Effector CD4-positive, alpha-beta T cell (primary cell): ENCODE data around the gene PDK1.
"Not testable (repeated sequence)": the region's sequence is repeated elsewhere in the genome, so short reads cannot be mapped to it uniquely, and the experiment has no call there.

Experiments
- DNase-seq: peaks from one replicate; pipeline ENCODE4 v3.0.0-alpha.2; 2020

The PDK1 gene

GRCh38 chr2:172552547-172553291 is 3.2 kb upstream of the PDK1 start:
- DNase-seq: no peak

DNA sequence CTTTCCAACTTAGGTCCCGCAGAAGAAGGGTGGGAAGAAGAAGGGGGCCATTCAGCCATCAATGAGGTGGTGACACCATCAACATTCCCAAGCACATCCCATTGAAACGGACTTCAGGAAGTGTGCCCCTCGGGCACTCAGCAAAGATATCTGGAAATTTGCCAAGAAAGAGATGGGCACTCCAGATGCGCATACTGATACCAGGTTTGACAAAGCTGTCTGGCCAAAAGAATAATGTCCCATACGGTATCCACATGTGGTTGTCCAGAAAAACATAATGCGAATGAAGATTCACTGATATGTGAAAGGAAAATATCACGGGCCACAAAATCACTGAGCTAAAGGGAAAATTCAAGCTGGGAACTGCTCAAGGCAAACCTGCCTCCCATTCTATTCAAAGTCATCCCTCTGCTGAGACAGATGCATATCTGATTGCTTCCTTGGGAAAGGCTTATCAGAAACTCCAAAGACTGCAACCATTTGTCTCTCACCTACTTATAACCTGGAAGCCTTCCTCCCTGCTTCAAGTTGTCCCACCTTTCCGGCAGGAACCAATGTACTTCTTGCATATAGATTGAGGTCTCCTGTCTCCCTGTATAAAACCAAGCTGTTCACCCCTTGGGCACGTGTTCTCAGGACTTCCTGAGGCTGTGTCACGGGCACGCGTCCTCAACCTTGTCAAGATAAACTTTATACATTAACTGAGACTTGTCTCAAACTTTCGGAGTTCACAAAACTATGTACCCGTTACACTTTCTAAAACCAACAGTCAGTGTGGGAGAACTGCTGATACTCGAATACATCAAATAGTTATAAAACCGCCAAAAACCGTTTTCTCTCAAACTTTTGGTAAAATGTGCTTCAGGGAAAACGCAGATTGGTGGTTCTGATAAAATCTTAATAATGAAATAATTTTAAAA is 1.3 kb upstream of the PDK1 start:
- no peak for DNase-seq

- DNase-seq: no peak
These were observed 693 bp upstream of the PDK1 start for GRCh38 chr2:172555272-172555521.

DNA sequence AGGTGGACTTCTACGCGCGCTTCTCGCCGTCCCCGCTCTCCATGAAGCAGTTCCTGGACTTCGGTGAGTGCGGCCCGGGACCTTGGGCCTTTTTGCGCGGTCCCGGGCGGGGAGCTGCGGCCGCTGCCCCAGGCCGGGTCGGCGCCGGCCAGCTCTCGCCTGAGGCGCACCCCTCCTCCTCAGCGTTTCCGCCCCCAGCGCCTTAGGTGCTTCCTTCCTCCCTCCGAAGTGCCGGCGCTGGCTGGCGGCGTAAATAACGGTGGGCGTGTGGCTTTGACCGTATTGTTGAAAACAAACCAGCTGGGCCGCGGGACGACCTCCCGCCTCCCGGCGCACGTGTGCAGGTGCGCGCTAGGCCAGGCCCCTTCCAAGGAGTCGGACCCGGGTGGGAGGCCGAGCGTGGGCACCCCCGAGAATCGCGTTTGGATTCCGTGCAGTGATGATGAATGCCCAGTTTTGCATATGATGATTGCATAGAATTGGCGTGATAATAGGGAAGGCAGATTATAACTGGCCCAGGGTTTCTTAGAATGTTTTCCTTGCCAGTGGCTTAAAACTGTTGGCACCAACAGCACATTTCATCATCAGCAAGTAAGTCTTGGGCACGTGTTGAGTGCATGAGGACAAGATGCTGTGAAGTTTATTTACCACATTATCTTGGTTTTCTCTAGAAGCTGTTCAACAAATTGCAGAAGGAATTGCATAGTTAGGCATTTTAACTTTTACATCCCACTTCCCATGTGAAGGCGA is 569 bp downstream of the PDK1 start:
- DNase-seq: peak; percentile 40

DNA sequence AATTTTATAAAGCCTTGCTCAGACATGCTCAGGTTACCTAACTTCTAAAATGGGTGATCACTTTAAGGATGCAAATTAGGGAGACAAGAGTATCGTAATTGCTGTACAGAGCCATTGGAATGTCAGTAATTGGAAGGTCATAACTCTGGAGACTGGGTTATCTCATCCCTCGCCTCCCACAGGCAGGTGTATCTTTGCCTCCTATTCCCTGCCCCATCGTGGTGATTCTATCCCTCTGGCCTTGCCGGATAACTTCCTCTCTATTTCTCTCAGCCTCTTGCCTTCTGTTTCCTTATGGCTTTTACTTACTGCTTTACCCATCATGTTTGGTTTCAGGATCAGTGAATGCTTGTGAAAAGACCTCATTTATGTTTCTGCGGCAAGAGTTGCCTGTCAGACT is 2.5 kb downstream of the PDK1 start:
- no peak for DNase-seq

GRCh38 chr2:172560721-172561120 is 4.8 kb downstream of the PDK1 start:
- DNase-seq: no peak

GRCh38 chr2:172561270-172561669 is 5.4 kb downstream of the PDK1 start:
- no peak for DNase-seq

DNA sequence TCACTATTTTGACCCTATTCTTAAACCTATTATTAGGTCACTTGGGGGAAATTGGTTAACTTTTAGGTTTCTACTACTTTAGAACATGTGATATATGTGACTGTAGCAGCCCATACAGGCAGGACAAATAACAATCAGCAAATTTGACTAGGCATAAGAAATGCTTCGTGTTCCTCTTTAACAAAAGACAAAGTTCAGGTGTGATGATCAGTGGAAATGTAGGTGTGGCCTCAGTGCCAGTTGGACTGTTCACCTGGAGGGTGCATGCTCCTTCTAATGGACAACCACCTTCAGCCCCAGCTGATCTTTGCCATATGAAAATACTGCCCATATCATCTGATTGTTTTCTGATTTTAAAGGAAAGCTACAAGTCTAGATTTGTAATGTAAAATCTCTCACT is 6.4 kb downstream of the PDK1 start:
- DNase-seq: no peak

GRCh38 chr2:172564376-172564775 is 8.5 kb downstream of the PDK1 start:
- DNase-seq: no peak

DNA sequence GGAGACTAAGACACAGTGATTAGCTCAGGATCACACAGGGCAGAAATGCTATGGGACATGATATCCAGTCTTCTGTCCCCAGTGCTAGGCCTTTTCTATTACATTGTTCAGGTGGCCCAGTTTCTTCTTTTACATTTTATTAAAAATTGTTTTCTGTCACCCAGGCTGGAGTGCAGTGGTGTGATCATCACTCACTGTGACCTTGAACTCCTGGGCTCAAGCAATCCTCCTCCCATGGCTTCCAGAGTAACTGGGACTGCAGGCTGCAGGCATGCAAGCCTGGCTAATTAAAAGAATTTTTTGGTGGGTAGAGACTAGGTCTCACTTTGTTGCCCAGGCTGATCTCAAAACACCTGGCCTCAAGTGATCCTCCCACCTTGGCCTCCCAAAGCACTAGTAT is 15.4 kb downstream of the PDK1 start:
- DNase-seq: no peak

- no peak for DNase-seq
These were observed 17.1 kb downstream of the PDK1 start for GRCh38 chr2:172572981-172573380.

GRCh38 chr2:172574965-172575364 is 19.1 kb downstream of the PDK1 start:
- DNase-seq: no peak

DNA sequence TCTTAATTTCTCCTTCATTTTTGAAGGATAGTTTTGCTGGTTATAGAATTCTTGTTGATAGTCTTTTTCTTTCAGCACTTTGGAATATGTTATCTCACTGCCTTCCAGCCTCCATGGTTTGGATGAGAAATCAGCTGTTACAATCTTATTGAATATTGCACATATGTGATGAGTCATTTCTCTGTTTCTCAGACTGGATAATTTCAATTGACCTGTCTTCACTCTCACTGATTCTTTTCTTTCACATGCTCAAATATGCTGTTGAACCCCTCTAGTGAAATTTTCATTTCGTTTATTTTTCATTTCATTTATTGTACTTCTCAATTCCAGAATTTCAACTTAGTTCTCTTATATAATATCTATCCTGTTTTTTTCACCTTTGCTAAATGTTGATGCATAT is 22.2 kb downstream of the PDK1 start:
- no peak for DNase-seq

DNA sequence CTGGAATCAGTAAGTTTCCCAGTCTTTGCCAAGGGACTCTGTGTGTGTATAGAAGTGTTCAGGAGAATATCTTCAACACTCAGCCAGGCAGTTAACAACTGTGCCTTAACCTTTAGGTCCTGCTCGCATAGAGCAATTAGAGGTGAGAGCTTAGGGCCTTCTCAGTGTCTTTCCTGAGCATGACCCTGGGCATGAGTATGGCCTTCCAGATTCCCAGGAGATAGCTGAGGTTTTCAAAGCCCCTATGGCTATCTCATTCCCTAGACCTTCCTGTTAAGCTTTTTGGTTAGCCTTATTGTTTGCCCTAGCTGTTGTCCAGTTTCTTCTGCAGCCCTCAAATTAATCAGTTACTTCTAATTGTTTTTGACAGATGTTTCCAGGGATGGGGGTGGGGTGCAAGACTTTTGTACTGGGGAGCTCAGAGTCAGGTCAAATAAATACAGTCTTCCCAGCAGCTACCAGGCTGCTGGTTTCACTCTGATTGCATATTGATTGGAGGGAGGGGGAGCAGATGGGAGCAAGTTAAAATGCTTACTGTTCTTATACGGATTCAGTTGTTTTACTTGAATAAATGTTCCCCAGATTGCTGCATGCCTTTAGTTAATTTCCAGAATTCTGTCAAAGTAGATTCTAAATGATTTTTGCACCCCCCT is 23.1 kb downstream of the PDK1 start:
- no peak for DNase-seq

DNA sequence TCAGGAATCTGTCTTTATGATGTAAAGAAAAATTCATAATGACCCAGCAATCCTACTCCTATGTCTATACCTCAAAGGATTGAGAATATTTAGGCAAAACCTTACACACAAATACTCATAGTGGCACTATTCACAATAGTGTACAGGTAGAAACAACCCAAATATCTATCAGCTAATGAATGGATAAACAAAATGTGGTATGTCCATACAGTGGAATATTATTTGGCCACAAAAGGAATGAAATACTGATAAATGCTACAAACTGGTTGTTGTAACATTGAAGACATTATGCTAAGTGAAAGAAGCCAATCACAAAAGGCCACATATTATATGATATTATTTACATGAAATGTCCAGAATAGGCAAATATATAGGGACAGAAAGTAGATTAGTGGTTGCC is 24.7 kb downstream of the PDK1 start:
- no peak for DNase-seq

- no peak for DNase-seq
These were observed 26.8 kb downstream of the PDK1 start for GRCh38 chr2:172582656-172583055.

GRCh38 chr2:172586245-172586891 is 30.5 kb downstream of the PDK1 start:
- DNase-seq: no peak

DNA sequence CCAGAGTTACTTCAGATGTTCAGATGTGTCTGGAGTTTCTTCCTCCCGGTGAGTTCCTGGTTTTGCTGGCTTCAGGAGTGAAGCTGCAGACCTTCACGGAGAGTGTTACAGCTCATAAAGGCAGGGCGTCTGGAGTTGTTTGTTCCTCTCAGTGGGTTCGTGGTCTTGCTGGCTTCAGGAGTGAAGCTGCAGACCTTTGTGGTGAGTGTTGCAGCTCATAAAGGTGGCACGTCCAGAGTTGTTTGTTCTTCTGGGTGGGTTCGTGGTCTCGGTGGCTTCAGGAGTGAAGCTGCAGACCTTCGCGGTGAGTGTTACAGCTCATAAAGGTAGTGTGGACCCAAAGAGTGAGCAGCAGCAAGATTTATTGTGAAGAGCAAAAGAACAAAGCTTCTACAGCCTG is 31.3 kb downstream of the PDK1 start:
- not testable (repeated sequence) for DNase-seq

GRCh38 chr2:172588931-172589330 is 33.0 kb downstream of the PDK1 start:
- DNase-seq: no peak

DNA sequence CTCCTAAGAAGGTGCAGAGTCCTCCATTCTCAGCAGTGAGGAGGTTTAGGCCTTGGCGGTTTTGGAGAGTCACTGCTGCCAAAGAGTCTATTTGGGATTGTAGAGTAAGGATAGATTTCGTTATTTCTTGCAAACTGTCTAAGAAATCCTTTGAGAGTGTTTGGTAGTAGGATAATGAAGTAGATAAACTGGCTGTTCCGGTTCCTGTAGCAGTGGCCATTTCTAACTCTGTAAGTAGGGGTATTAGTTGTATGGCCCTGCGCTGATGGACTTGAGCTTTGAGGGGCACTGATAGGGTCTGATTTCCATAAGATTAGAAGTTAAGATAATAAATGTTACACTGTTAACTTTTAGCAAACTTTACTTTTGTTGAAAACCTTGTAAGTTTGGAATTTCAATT is 35.5 kb downstream of the PDK1 start:
- not testable (repeated sequence) for DNase-seq

DNA sequence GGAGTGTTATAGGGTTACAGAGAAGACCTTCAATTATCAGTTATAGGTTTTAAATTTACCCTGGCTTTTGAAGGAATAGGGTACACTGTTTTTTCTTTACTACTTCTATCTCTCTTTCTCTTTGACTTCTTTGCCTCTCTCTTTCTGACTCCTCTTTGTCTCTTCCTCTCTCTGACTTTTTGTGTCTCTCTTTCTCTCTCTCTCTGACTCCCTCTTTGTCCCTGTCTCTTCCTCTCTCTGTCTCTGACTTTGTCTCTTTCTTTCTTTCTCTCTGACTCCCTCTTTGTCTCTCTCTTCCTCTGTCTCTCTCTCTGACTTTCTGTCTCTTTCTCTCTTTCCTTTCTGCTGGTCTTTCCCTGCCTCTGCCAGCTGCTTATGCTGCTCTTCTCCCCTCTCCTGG is 36.3 kb downstream of the PDK1 start:
- DNase-seq: not testable (repeated sequence)

DNA sequence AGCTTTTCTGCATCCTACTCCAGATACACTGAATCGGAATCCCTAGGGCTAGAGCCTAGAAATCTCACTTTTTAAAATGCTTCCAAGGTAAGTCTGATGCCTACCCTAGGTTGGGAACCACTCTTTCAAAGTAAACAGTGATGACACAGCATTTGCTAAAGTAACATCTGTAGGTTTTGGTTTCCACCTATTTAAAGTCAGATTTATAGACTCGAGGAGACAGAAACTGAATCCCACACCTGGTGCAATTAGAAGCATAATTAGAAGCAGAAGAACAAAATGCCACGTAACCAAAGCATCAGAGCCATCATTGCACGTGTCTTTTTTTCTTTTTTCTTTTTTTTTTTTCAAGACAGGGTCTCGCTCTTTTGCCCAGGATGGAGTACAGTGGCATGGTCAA is 40.9 kb downstream of the PDK1 start:
- no peak for DNase-seq
